Activated CD4-positive, alpha-beta T cell treated with anti-CD3 and anti-CD28 coated beads, Interleukin-2, Interleukin-4, amounts not matched to agents 100 ng/mL and 50 ng/mL, durations not matched to agents 16 hours and 8 hours (primary cell): ENCODE results near the gene NPHS2.

ENCODE experiments used
- DNase-seq: peaks from one replicate; pipeline ENCODE4 v3.0.0-alpha.2; 2020; ENCODE audit warnings: low spot score

Gene NPHS2

GRCh38 chr1:179575497-179576314 lies at the start of gene NPHS2:
NPHS2 (minus strand) TSS chr1:179575948; CDS start chr1:179575864, 84 bp downstream.
- no peak for DNase-seq

- DNase-seq = no peak
Observed at GRCh38 chr1:179612361-179612760, 36.6 kb upstream of the NPHS2 start.

GRCh38 chr1:179601093-179601492 lies 25.3 kb upstream of the NPHS2 start:
- no peak for DNase-seq

GRCh38 chr1:179599623-179600249 lies 24.0 kb upstream of the NPHS2 start:
- peak; percentile 11 for DNase-seq

- no peak for DNase-seq
Observed at GRCh38 chr1:179598631-179599030, 22.9 kb upstream of the NPHS2 start.

- DNase-seq = no peak
Observed at GRCh38 chr1:179591592-179592580, 16.1 kb upstream of the NPHS2 start, which contains the start of gene TDRD5. TDRD5 (plus strand) TSS chr1:179591832; CDS start chr1:179592616, 784 bp downstream.

GRCh38 chr1:179591253-179591591 lies 15.5 kb upstream of the NPHS2 start:
- DNase-seq = no peak

- DNase-seq = no peak
Observed at GRCh38 chr1:179590671-179591070, 14.9 kb upstream of the NPHS2 start.

- no peak for DNase-seq
Observed at GRCh38 chr1:179589509-179589908, 13.8 kb upstream of the NPHS2 start.

- DNase-seq = no peak
Observed at GRCh38 chr1:179588425-179589024, 12.8 kb upstream of the NPHS2 start.

- DNase-seq = no peak
Observed at GRCh38 chr1:179587336-179587735, 11.6 kb upstream of the NPHS2 start.

- DNase-seq = no peak
Observed at GRCh38 chr1:179586107-179586823, 10.5 kb upstream of the NPHS2 start.

GRCh38 chr1:179583771-179584320 lies 8.1 kb upstream of the NPHS2 start:
- DNase-seq = no peak

- no peak for DNase-seq
Observed at GRCh38 chr1:179576509-179576908, 761 bp upstream of the NPHS2 start.

- no peak for DNase-seq
Observed at GRCh38 chr1:179558078-179558477, 17.7 kb downstream of the NPHS2 start.

GRCh38 chr1:179554427-179554826 lies 21.3 kb downstream of the NPHS2 start:
- no peak for DNase-seq

GRCh38 chr1:179550746-179551682 lies 24.7 kb downstream of the NPHS2 start:
- no peak for DNase-seq

GRCh38 chr1:179549368-179549700 lies 26.4 kb downstream of the NPHS2 start:
- no peak for DNase-seq

- no peak for DNase-seq
Observed at GRCh38 chr1:179548666-179549367, 26.9 kb downstream of the NPHS2 start.
